GM12878 (cell line): ENCODE data around the gene RIC8B. TPM values are rescaled to one million over a fixed set of nuclear protein-coding genes. Genes with fewer than 3 reads are reported as not detected.

Experiments used
- ATAC-seq: fragments of 200-7000 bp; cut with Tn5 transposase; 3 replicates; pipeline ENCODE4 v1.9.1; 2020; ENCODE audit warnings: mild to moderate bottlenecking, moderate library complexity
- BruUV-seq: library from RNA; stranded (reverse); fragments of 400-500 nt; replicated peaks from 2 replicates; lab custom pipeline; 2021; lab: Mats Ljungman, UMichigan
- CTCF ChIA-PET: fragments of 300-600 bp; sonication (Branson Sonifier 250); formaldehyde crosslinking; extraction: SDS; loops from one replicate; lab custom pipeline; 2021; ENCODE audit warnings: inconsistent platforms; lab: Yijun Ruan, JAX
- POLR2A ChIA-PET: fragments of 350-600 bp; formaldehyde crosslinking; extraction: SDS; loops from one replicate; lab custom pipeline; 2021; ENCODE audit warnings: inconsistent platforms; lab: Charles Lee
- RAD21 ChIA-PET: fragments of 300-600 bp; sonication (Branson Sonifier 250); formaldehyde crosslinking; loops from one replicate; lab custom pipeline; 2023; ENCODE audit warnings: antibody characterized with exemption; ENCODE audit not compliant: unreplicated experiment; lab: Charles Lee
- SMC1A ChIA-PET: fragments of 300-600 bp; sonication (Branson Sonifier 250); formaldehyde crosslinking; loops from one replicate; lab custom pipeline; 2023; ENCODE audit not compliant: unreplicated experiment, uncharacterized antibody; lab: Charles Lee
- DNase-seq: peaks from one replicate; pipeline ENCODE4 v3.0.0-alpha.2; 2011; ENCODE audit warnings: low read depth, low spot score
- FAIRE-seq: peaks from 3 replicates; lab custom pipeline; 2011; peaks lifted over from hg19 to GRCh38; lab: Jason Lieb, UNC
- H2AFZ ChIP-seq: 2 replicates; pipeline ENCODE4 v1.6.0; 2011; ENCODE audit warnings: low read depth, low read length, control low read depth; ENCODE audit not compliant: control insufficient read depth
- H3K27ac ChIP-seq: 2 replicates; pipeline ENCODE4 v1.5.1; 2011; ENCODE audit warnings: control low read depth; ENCODE audit not compliant: control insufficient read depth, insufficient read depth
- H3K27me3 ChIP-seq, 2 experiments: replicated peaks in 1 of 2; 2 replicates each; pipeline versions ENCODE4 v1.6.0 to v1.6.1; 2011; ENCODE audit warnings: low read length in 1 of 2; ENCODE audit not compliant: control insufficient read depth in 2 of 2, insufficient read depth in 2 of 2
- H3K36me3 ChIP-seq, 2 experiments: 2 replicates each; pipeline ENCODE4 v1.5.1; 2011; ENCODE audit warnings: low read length in 1 of 2; ENCODE audit not compliant: control insufficient read depth in 2 of 2, insufficient read depth in 2 of 2
- H3K4me1 ChIP-seq: 2 replicates; pipeline ENCODE4 v1.6.1; 2011; ENCODE audit warnings: mild to moderate bottlenecking, low read length, moderate library complexity, mixed read lengths; ENCODE audit not compliant: control insufficient read depth, insufficient read depth
- H3K4me2 ChIP-seq: 2 replicates; pipeline ENCODE4 v1.6.0; 2011; ENCODE audit warnings: control low read depth; ENCODE audit not compliant: control insufficient read depth, insufficient read depth
- H3K4me3 ChIP-seq: fragments of 200-600 bp; sonication (generic); 2 replicates; pipeline ENCODE4 v1.5.1; 2016
- H3K79me2 ChIP-seq: 2 replicates; pipeline ENCODE4 v1.6.0; 2011; ENCODE audit warnings: low read length; ENCODE audit not compliant: control insufficient read depth, insufficient read depth
- H3K9ac ChIP-seq: 2 replicates; pipeline ENCODE4 v1.8.0; 2011; ENCODE audit warnings: low read length, control low read depth, mixed read lengths; ENCODE audit not compliant: control insufficient read depth, insufficient read depth
- H3K9me3 ChIP-seq: replicated peaks from 3 replicates; pipeline ENCODE4 v1.5.1; 2011; ENCODE audit warnings: mild to moderate bottlenecking, low read length; ENCODE audit not compliant: control insufficient read depth, insufficient read depth
- H4K20me1 ChIP-seq: 2 replicates; pipeline ENCODE4 v1.6.0; 2011; ENCODE audit not compliant: control insufficient read depth, insufficient read depth
- MYB ChIP-seq: fragments of 150-350 bp; IDR thresholded peaks from 2 replicates; pipeline ENCODE4 v1.6.1; 2014; ENCODE audit warnings: mild to moderate bottlenecking, low read depth, low read length, borderline replicate concordance
- NFIC ChIP-seq: IDR thresholded peaks from 2 replicates; pipeline ENCODE4 v1.6.1; 2012; ENCODE audit warnings: low read depth, mild to moderate bottlenecking, inconsistent platforms, low read length, moderate library complexity
- POLR2A ChIP-seq: IDR thresholded peaks from 2 replicates; pipeline ENCODE4 v1.6.1; 2011; ENCODE audit warnings: low read depth, mild to moderate bottlenecking, low read length
- PRDM15 ChIP-seq: fragments of 450-650 bp; formaldehyde crosslinking; IDR thresholded peaks from 2 replicates; pipeline ENCODE4 v1.4.0; 2020; ENCODE audit warnings: mild to moderate bottlenecking, moderate library complexity
- SMARCA5 ChIP-seq: fragments of 450-650 bp; IDR thresholded peaks from 2 replicates; pipeline ENCODE4 v1.6.1; 2017; ENCODE audit warnings: mild to moderate bottlenecking
- WRNIP1 ChIP-seq: IDR thresholded peaks from 2 replicates; pipeline ENCODE4 v1.6.1; 2011; ENCODE audit warnings: low read depth, low read length, improper control_type of control experiment, borderline replicate concordance
- ZBTB4 ChIP-seq: fragments of 450-650 bp; formaldehyde crosslinking; IDR thresholded peaks from 2 replicates; pipeline ENCODE4 v1.4.0; 2022; ENCODE audit warnings: mild to moderate bottlenecking, moderate library complexity
- WGBS: methylation state at CpG from one replicate; pipeline ENCODE4 v1.1.6; 2016; ENCODE audit warnings: low lambda C conversion rate; ENCODE audit not compliant: insufficient replicate concordance, insufficient coverage; ENCODE audit errors: missing lambda C conversion rate; 5-methylcytosine and 5-hydroxymethylcytosine counted together
- in situ Hi-C: fragments of 300-500 bp; cut with MboI; formaldehyde crosslinking; loops from 9 replicates; pipeline ENCODE4 v1.14.3; 2018; ENCODE audit warnings: mixed read lengths
- intact Hi-C: fragments of 100-400 bp; cut with micrococcal nuclease; formaldehyde crosslinking; loops from one replicate; pipeline ENCODE4 v1.14.2; 2022; ENCODE audit not compliant: unreplicated experiment
- polyA plus RNA-seq, 11 experiments: library from polyadenylated mRNA; depleted of rRNA in 4 of 11; unstranded in 6 of 11; stranded (reverse) in 5 of 11; fragments of >200 nt; fragmentation: Nextera tagmentation in 4 of 11; fragmentation: Illumina TruSeq in 1 of 11; extraction: Ambion mirVana in 4 of 11; extraction: Trizol in 1 of 11; gene quantifications; 1 replicate in 1 of 11; 2 replicates in 10 of 11; pipeline versions ENCODE4 v1.2.1 to v1.2.3, GENCODE V29; 2011 to 2016; ENCODE audit warnings: inconsistent platforms in 2 of 11, missing spikeins in 2 of 11, low read depth in 1 of 11
- total RNA-seq, 4 experiments: library from RNA; depleted of rRNA in 3 of 4; stranded (reverse); fragments of >200 nt in 3 of 4; fragmentation: Illumina TruSeq in 1 of 4; extraction: Trizol in 1 of 4; gene quantifications; 2 replicates each; pipeline versions ENCODE4 v1.2.1 to v1.2.3, GENCODE V29; 2013 to 2021
- TF ChIP-seq, protein P1 (sequence below): fragments of 450-650 bp; IDR thresholded peaks from 2 replicates; pipeline ENCODE4 v1.6.1; 2017; ENCODE audit warnings: antibody characterized with exemption, mild to moderate bottlenecking, moderate library complexity
- TF ChIP-seq, protein P2 (sequence below): fragments of 450-650 bp; IDR thresholded peaks from 2 replicates; pipeline ENCODE4 v1.6.1; 2017; ENCODE audit warnings: mild to moderate bottlenecking, low read depth, inconsistent platforms; ENCODE audit not compliant: poor library complexity, severe bottlenecking

RIC8B gene
- total and polyA plus RNA-seq, 10 of the 15 experiments (the other 5 are each of a cell fraction or from before 2014, with no cell fraction given), result 2.3 to 10.8 (median 6.2) TPM

GRCh38 chr12:106883426-106883825 is 108.9 kb downstream of the RIC8B start:
- no peak for ATAC-seq
- H3K4me1 ChIP-seq, result no peaks in the 10 kb centered on the region
- BruUV-seq, result no TSS peak
- H4K20me1 ChIP-seq, result no peaks in the 10 kb centered on the region
- SMC1A ChIA-PET, result interaction anchor here (0.6 to 1.0 kb wide), 2 partner anchors 10 to 14 kb away, joined by 3 read pairs; no protein-coding TSS in a partner anchor
- no peak overlapping the region for H3K27ac ChIP-seq
- POLR2A ChIA-PET, result no interaction called here
- CTCF ChIA-PET, result interaction anchor here (1.6 kb wide), 1 partner anchor 496 kb away, joined by 4 read pairs; no protein-coding TSS in a partner anchor
- 86% methylated on average over 1 of the region's 1 CpG for WGBS
- no peak for FAIRE-seq
- no peak overlapping the region for H3K4me3 ChIP-seq
- no peak overlapping the region for H3K4me2 ChIP-seq
- H3K9me3 ChIP-seq, result no peaks in the 10 kb centered on the region
- no peak for DNase-seq
- H3K79me2 ChIP-seq, result no peaks in the 10 kb centered on the region
- peaks cover 0 to 8% of the 10 kb centered on the region in 2 experiments; a peak in 2 of 4 replicates for H3K36me3 ChIP-seq
- no peaks in the 10 kb centered on the region for H3K27me3 ChIP-seq
- in situ Hi-C loops (no loop called here), intact Hi-C loops (no loop called here)
- H2AFZ ChIP-seq, result no peak overlapping the region
- RAD21 ChIA-PET, result no interaction called here
- H3K9ac ChIP-seq, result no peak overlapping the region
- TF ChIP-seq, protein P1, sequence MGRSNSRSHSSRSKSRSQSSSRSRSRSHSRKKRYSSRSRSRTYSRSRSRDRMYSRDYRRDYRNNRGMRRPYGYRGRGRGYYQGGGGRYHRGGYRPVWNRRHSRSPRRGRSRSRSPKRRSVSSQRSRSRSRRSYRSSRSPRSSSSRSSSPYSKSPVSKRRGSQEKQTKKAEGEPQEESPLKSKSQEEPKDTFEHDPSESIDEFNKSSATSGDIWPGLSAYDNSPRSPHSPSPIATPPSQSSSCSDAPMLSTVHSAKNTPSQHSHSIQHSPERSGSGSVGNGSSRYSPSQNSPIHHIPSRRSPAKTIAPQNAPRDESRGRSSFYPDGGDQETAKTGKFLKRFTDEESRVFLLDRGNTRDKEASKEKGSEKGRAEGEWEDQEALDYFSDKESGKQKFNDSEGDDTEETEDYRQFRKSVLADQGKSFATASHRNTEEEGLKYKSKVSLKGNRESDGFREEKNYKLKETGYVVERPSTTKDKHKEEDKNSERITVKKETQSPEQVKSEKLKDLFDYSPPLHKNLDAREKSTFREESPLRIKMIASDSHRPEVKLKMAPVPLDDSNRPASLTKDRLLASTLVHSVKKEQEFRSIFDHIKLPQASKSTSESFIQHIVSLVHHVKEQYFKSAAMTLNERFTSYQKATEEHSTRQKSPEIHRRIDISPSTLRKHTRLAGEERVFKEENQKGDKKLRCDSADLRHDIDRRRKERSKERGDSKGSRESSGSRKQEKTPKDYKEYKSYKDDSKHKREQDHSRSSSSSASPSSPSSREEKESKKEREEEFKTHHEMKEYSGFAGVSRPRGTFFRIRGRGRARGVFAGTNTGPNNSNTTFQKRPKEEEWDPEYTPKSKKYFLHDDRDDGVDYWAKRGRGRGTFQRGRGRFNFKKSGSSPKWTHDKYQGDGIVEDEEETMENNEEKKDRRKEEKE, result no peak
- TF ChIP-seq WRNIP1 (no peak), ZBTB4 (CRISPR knock-in tag) (no peak), SMARCA5 (no peak), PRDM15 (CRISPR knock-in tag) (no peak), NFIC (no peak), POLR2A (no peak), MYB (no peak)
- TF ChIP-seq, protein P2, sequence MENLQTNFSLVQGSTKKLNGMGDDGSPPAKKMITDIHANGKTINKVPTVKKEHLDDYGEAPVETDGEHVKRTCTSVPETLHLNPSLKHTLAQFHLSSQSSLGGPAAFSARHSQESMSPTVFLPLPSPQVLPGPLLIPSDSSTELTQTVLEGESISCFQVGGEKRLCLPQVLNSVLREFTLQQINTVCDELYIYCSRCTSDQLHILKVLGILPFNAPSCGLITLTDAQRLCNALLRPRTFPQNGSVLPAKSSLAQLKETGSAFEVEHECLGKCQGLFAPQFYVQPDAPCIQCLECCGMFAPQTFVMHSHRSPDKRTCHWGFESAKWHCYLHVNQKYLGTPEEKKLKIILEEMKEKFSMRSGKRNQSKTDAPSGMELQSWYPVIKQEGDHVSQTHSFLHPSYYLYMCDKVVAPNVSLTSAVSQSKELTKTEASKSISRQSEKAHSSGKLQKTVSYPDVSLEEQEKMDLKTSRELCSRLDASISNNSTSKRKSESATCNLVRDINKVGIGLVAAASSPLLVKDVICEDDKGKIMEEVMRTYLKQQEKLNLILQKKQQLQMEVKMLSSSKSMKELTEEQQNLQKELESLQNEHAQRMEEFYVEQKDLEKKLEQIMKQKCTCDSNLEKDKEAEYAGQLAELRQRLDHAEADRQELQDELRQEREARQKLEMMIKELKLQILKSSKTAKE, result no peak
